Neutrophil (primary cell): Measurements from ENCODE around the gene PHOSPHO2.

Source experiments
- H3K27ac ChIP-seq: fragments of 200-600 bp; sonication (generic); 2 replicates; pipeline ENCODE4 v1.5.1; 2016; ENCODE audit warnings: mild to moderate bottlenecking, moderate library complexity
- H3K27me3 ChIP-seq: fragments of 200-600 bp; sonication (generic); 2 replicates; pipeline ENCODE4 v1.6.0; 2016; ENCODE audit warnings: mild to moderate bottlenecking
- H3K36me3 ChIP-seq: fragments of 200-600 bp; sonication (generic); 2 replicates; pipeline ENCODE4 v1.5.1; 2017
- H3K4me1 ChIP-seq, 2 experiments: fragments of 200-600 bp in 1 of 2; sonication (generic) in 1 of 2; 1 replicate in 1 of 2; 2 replicates in 1 of 2; pipeline versions ENCODE4 v1.5.1 to v1.6.1; 2013 to 2016; ENCODE audit warnings: low read depth in 1 of 2, low read length in 1 of 2, mild to moderate bottlenecking in 1 of 2, moderate library complexity in 1 of 2; ENCODE audit not compliant: control insufficient read depth in 1 of 2, insufficient read depth in 1 of 2
- H3K4me3 ChIP-seq, 2 experiments: fragments of 200-600 bp in 1 of 2; sonication (generic) in 1 of 2; 1 replicate in 1 of 2; 2 replicates in 1 of 2; pipeline ENCODE4 v1.5.1; 2013 to 2016; ENCODE audit warnings: low read depth in 1 of 2, low read length in 1 of 2, mild to moderate bottlenecking in 1 of 2, moderate library complexity in 1 of 2
- H3K9me3 ChIP-seq: fragments of 200-600 bp; sonication (generic); 2 replicates; pipeline ENCODE4 v1.5.1; 2016
- CTCF ChIP-seq: fragments of 200-600 bp; sonication (generic); IDR thresholded peaks from 2 replicates; pipeline ENCODE4 v1.5.1; 2016; ENCODE audit warnings: antibody characterized with exemption

Gene PHOSPHO2

DNA sequence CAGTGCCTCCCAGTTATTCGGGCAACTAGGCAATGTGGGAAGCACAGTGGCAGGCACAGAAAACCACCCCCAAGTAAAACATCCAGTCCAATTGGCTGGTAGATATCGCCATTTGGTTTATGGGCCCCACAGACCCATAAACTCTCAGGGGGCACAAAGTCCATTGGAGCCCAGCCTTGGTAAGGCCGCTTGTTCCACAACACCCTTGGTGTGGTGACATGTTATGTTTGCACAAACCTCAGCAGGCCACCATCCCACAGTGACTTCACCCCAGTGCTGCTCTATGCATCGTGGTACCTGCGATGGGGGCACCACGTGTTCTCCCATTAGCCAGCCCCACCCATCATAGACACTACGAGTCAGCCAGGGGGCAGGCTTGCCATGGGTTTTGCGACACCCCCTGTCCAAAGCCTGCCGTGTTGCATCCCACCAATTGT, 18.5 kb downstream of the PHOSPHO2 start:
- H3K9me3 ChIP-seq = no peaks in the 10 kb centered on the region
- no peaks in the 10 kb centered on the region for H3K36me3 ChIP-seq
- TF ChIP-seq CTCF = no peak
- no peaks in the 10 kb centered on the region for H3K27me3 ChIP-seq
- H3K4me1 ChIP-seq = no peaks in the 10 kb centered on the region
- H3K4me3 ChIP-seq = no peak overlapping the region
- no peak overlapping the region for H3K27ac ChIP-seq

DNA sequence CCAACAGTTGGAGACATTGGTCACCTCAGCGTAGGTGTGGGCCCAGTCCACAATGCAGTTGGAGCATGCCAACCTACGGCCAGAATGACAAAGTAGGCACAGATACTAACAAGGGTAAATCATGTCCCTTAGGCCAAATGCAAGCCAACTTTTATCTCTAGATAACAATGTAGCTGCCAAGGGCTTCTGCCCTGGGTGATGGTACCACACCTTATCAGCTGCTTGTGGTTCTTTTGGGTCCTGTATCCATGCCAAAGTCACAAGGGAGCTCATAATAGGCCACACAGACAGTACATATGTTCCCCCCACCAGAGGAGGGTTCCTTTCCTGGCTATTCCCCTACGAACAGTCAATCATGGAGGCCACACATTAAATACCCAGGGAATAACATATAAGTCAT, 19.1 kb downstream of the PHOSPHO2 start:
- H3K36me3 ChIP-seq = no peaks in the 10 kb centered on the region
- H3K4me1 ChIP-seq = no peaks in the 10 kb centered on the region
- no peaks in the 10 kb centered on the region for H3K9me3 ChIP-seq
- no peaks in the 10 kb centered on the region for H3K27me3 ChIP-seq
- TF ChIP-seq CTCF = no peak
- no peak overlapping the region for H3K4me3 ChIP-seq
- no peak overlapping the region for H3K27ac ChIP-seq

DNA sequence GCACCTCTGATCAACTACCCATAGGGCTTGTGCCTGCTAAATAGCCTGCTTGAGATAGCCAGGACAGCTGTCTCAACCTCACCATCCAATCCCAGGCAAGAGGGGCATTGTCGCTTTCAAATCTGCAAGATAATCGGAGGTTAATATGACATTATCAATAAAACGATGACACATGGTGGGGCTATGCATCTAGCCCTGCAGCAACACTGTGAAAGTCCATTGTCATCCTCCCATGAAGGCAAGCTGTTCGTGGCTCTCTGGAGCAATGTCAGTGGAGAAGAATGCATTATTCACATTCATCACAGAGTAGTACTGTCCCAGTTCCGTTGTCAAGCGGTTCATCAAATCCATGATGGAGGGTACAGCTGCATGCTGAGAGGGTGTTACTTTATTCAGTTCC, 20.4 kb downstream of the PHOSPHO2 start:
- Histone ChIP-seq H3K9me3 (no peaks in the 10 kb centered on the region), H3K36me3 (no peaks in the 10 kb centered on the region), H3K4me1 (no peaks in the 10 kb centered on the region), H3K27ac (no peak overlapping the region), H3K4me3 (no peak overlapping the region), H3K27me3 (no peaks in the 10 kb centered on the region)
- no peak for TF ChIP-seq CTCF

DNA sequence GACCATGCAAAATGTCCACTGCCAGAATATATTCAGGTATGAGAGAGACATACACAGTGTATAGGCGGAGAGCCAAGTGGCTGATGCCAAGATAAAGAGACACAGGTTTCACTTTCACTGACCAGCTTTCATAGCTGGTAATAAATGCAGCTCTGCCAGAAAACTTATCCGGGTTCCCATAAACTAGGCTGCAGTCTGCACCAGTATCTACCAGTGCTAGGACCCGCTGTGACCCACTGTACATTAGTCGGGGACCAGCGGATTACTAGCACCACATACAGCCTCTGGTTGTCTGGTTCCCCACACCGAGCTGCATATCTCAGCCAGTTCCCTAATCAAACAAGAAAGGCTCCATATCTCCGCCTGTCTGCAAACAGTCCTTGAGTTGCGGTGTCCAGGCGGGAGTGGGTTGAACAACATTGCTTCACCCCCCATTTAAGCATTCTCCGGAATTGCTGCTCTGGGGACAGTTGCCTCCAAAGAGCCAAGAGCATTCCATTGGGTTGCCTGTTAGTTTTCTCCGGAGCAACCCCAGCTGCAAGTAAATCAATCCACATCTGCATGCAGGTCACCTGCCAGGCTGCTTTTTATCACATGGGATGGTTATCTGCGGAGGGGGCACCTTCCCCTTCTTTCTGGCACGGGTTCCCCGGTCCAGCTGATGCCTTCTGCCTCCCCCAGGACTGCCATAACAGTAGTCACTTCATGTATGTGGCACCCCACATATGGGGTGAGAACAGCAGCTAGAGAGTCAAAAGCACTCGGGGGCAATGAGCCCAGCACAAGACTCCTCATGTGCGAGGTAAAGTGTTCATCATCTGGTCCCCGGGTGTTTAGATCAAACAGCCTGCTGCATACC, 21.3 kb downstream of the PHOSPHO2 start:
- H3K4me3 ChIP-seq = no peak overlapping the region
- H3K4me1 ChIP-seq = no peaks in the 10 kb centered on the region
- H3K27ac ChIP-seq = no peak overlapping the region
- H3K9me3 ChIP-seq = no peaks in the 10 kb centered on the region
- H3K27me3 ChIP-seq = no peaks in the 10 kb centered on the region
- no peaks in the 10 kb centered on the region for H3K36me3 ChIP-seq
- TF ChIP-seq CTCF = no peak

GRCh38 chr2:169716238-169716886, 22.1 kb downstream of the PHOSPHO2 start:
- Histone ChIP-seq H3K9me3 (no peaks in the 10 kb centered on the region), H3K27me3 (no peaks in the 10 kb centered on the region), H3K27ac (no peak overlapping the region), H3K4me3 (no peak overlapping the region), H3K36me3 (no peaks in the 10 kb centered on the region), H3K4me1 (no peaks in the 10 kb centered on the region)
- no peak for TF ChIP-seq CTCF
